Cardiac muscle cell (in vitro differentiated cells and primary cell): Measurements from ENCODE around the gene TSPYL4. TPM values are rescaled to one million over a fixed set of nuclear protein-coding genes. Genes with fewer than 3 reads are reported as not detected.

Experiments used
- DNase-seq, 2 donors: peaks; one replicate each; pipeline versions ENCODE4 v3.0.0 to v3.0.0-alpha.2; 2010 to 2017; ENCODE audit warnings: low read depth in 1 of 2, low spot score in 1 of 2
- H3K27ac ChIP-seq: fragments of 200-600 bp; sonication (generic); 2 replicates; pipeline ENCODE4 v1.5.1; 2016
- H3K27me3 ChIP-seq: fragments of 200-600 bp; sonication (generic); 2 replicates; pipeline ENCODE4 v1.6.0; 2016; ENCODE audit warnings: control low read depth
- H3K36me3 ChIP-seq: fragments of 200-600 bp; sonication (generic); 2 replicates; pipeline ENCODE4 v1.5.1; 2016; ENCODE audit warnings: control low read depth
- H3K4me1 ChIP-seq: fragments of 200-600 bp; sonication (generic); 2 replicates; pipeline ENCODE4 v1.8.1; 2017; ENCODE audit warnings: low read depth, mild to moderate bottlenecking, mixed run types
- H3K4me3 ChIP-seq: fragments of 200-600 bp; sonication (generic); 2 replicates; pipeline ENCODE4 v1.5.1; 2016; ENCODE audit warnings: mild to moderate bottlenecking
- H3K9me3 ChIP-seq: fragments of 200-600 bp; sonication (generic); 2 replicates; pipeline ENCODE4 v1.5.1; 2017; ENCODE audit warnings: low read depth, mild to moderate bottlenecking, control low read depth
- polyA plus RNA-seq: library from polyadenylated mRNA; unstranded; fragments of >200 nt; fragmentation: Nextera tagmentation; extraction: Ambion mirVana; gene quantifications from 2 replicates; pipeline ENCODE4 v1.2.1, GENCODE V29; 2016
- total RNA-seq: library from RNA; depleted of rRNA; stranded (reverse); fragments of >200 nt; gene quantifications from 2 replicates; pipeline ENCODE4 v1.2.3, GENCODE V29; 2016
- TF ChIP-seq, protein P1 (sequence below): IDR thresholded peaks from 2 replicates; pipeline ENCODE4 v1.5.1; 2012; ENCODE audit warnings: low read depth, mild to moderate bottlenecking, low read length

The TSPYL4 gene
- total and polyA plus RNA-seq, 2 experiments from 2014 or later, result 38.2 to 54.1 TPM

- Histone ChIP-seq H3K36me3 (no peaks in the 10 kb centered on the region), H3K4me3 (peak overlapping the region; percentile 12), H3K27ac (peak overlapping the region; percentile 26), H3K4me1 (peaks cover 48% of the 10 kb centered on the region), H3K9me3 (no peaks in the 10 kb centered on the region), H3K27me3 (no peaks in the 10 kb centered on the region)
- TF ChIP-seq, protein P1, sequence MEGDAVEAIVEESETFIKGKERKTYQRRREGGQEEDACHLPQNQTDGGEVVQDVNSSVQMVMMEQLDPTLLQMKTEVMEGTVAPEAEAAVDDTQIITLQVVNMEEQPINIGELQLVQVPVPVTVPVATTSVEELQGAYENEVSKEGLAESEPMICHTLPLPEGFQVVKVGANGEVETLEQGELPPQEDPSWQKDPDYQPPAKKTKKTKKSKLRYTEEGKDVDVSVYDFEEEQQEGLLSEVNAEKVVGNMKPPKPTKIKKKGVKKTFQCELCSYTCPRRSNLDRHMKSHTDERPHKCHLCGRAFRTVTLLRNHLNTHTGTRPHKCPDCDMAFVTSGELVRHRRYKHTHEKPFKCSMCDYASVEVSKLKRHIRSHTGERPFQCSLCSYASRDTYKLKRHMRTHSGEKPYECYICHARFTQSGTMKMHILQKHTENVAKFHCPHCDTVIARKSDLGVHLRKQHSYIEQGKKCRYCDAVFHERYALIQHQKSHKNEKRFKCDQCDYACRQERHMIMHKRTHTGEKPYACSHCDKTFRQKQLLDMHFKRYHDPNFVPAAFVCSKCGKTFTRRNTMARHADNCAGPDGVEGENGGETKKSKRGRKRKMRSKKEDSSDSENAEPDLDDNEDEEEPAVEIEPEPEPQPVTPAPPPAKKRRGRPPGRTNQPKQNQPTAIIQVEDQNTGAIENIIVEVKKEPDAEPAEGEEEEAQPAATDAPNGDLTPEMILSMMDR, result no peak
- DNase-seq, result peak in 1 of 2 donors; percentile 91
Observed at GRCh38 chr6:116251568-116252384, 2.1 kb downstream of the TSPYL4 start.

GRCh38 chr6:116248577-116248976, 5.3 kb downstream of the TSPYL4 start:
- no peak overlapping the region for H3K4me3 ChIP-seq
- H3K27ac ChIP-seq, result peak overlapping the region; percentile 21
- TF ChIP-seq, protein P1, result no peak
- H3K36me3 ChIP-seq, result peaks cover 8% of the 10 kb centered on the region
- H3K4me1 ChIP-seq, result peaks cover 35% of the 10 kb centered on the region
- DNase-seq, result no peak
- H3K9me3 ChIP-seq, result no peaks in the 10 kb centered on the region
- H3K27me3 ChIP-seq, result no peaks in the 10 kb centered on the region

DNA sequence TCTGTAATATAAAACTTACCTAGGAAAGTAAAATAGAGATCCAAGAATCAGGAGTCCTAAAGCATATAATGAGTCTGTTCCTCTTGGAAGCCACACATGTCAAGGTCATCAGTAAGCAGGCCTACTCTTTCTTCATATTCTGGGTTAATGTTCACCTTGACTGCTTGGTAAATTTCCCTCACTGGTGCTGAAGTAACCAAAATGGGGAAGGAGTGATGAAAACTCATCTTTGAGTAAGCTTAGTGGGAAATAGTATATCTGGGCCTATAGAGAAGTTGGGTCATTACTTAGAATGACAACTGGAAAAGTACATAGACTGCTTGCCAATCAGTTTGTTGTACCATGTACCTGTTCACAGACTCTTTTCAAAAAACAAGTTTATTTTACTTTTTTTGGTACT, 6.6 kb downstream of the TSPYL4 start:
- H3K27me3 ChIP-seq, result no peaks in the 10 kb centered on the region
- peaks cover 28% of the 10 kb centered on the region for H3K4me1 ChIP-seq
- H3K36me3 ChIP-seq, result peaks cover 8% of the 10 kb centered on the region
- H3K9me3 ChIP-seq, result no peaks in the 10 kb centered on the region
- no peak overlapping the region for H3K4me3 ChIP-seq
- TF ChIP-seq, protein P1, result no peak
- H3K27ac ChIP-seq, result no peak overlapping the region
- no peak for DNase-seq

DNA sequence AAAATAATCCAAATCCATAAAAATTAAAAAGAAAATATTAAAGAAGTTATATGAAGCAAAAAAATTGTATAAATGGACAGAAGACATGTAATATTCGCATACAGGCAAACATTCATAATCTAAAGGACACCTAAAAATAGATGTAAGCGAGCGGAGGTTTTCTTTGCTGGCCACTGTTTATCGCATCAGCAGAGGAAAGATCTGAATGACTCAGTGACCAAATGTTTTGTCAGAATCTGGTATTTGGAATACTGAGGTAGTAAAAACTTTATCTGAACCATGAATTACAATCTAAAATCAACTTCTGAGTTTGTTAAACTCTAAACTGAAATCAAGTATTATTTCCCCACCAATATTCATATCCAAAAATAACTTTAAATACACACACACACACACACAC, 7.8 kb downstream of the TSPYL4 start:
- DNase-seq, result peak in 1 of 2 donors; percentile 76
- no peaks in the 10 kb centered on the region for H3K27me3 ChIP-seq
- H3K36me3 ChIP-seq, result peaks cover 8% of the 10 kb centered on the region
- peaks cover 16% of the 10 kb centered on the region for H3K4me1 ChIP-seq
- no peak overlapping the region for H3K27ac ChIP-seq
- no peak overlapping the region for H3K4me3 ChIP-seq
- TF ChIP-seq, protein P1, result no peak
- no peaks in the 10 kb centered on the region for H3K9me3 ChIP-seq

DNA sequence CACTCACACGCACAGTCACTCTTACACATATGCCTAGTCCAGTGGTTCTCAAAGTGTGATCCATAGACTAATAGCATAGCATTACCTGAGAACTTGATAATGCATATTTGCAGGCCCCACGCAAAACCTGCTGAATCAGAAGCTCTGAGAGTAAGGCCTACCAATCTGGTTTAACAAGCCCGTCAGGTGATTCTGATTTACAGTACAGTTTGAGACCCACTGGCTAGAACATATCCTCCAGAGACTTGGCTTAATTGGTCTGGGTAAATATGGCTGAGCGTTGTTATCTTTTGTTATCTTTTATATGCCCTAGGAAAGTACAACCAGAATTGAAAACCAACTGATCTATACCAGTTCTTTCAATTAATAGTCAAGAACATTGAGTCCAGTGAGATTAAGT, 9.6 kb downstream of the TSPYL4 start:
- Histone ChIP-seq H3K9me3 (no peaks in the 10 kb centered on the region), H3K4me1 (no peaks in the 10 kb centered on the region), H3K27me3 (no peaks in the 10 kb centered on the region), H3K36me3 (peaks cover 18% of the 10 kb centered on the region), H3K27ac (no peak overlapping the region), H3K4me3 (no peak overlapping the region)
- DNase-seq, result no peak
- TF ChIP-seq, protein P1, result no peak
